OCI-LY7 (cell line): Measurements from ENCODE around the gene SMG1. TPM values are rescaled to one million over a fixed set of nuclear protein-coding genes. Genes with fewer than 3 reads are reported as not detected.
"Not testable (repeated sequence)": the region's sequence is repeated elsewhere in the genome, so short reads cannot be mapped to it uniquely, and the experiment has no call there.

Experiments
- BruUV-seq: library from RNA; stranded (reverse); fragments of 400-500 nt; replicated peaks from 2 replicates; lab custom pipeline; 2021; lab: Mats Ljungman, UMichigan
- CTCF ChIA-PET: fragments of 300-600 bp; sonication (Branson Sonifier 250); formaldehyde crosslinking; loops from one replicate; lab custom pipeline; 2022; ENCODE audit warnings: antibody characterized with exemption; ENCODE audit not compliant: unreplicated experiment; lab: Charles Lee
- POLR2A ChIA-PET: fragments of 300-600 bp; sonication (Branson Sonifier 250); formaldehyde crosslinking; loops from one replicate; lab custom pipeline; 2022; ENCODE audit warnings: antibody characterized with exemption; lab: Charles Lee
- DNase-seq: peaks from one replicate; pipeline ENCODE4 v3.0.0-alpha.2; 2015; ENCODE audit warnings: low spot score
- H2AFZ ChIP-seq: fragments of 200-600 bp; sonication (generic), shearing (Covaris generic); 2 replicates; pipeline ENCODE4 v1.6.1; 2014; ENCODE audit warnings: mild to moderate bottlenecking, antibody characterized with exemption, low read length, moderate library complexity
- H3K27ac ChIP-seq: fragments of 200-600 bp; sonication (generic); 2 replicates; pipeline ENCODE4 v1.5.1; 2014; ENCODE audit warnings: mixed run types, low read depth, mild to moderate bottlenecking, moderate library complexity, low read length, inconsistent platforms; ENCODE audit not compliant: poor library complexity, severe bottlenecking
- H3K36me3 ChIP-seq: fragments of 200-600 bp; sonication (generic); 2 replicates; pipeline ENCODE4 v1.6.1; 2014; ENCODE audit warnings: mild to moderate bottlenecking, antibody characterized with exemption, low read length, moderate library complexity, mixed read lengths; ENCODE audit not compliant: insufficient read depth
- H3K4me1 ChIP-seq: fragments of 200-600 bp; sonication (generic); 2 replicates; pipeline ENCODE4 v1.5.1; 2014; ENCODE audit warnings: mild to moderate bottlenecking, low read length; ENCODE audit not compliant: insufficient read depth, poor library complexity, severe bottlenecking
- H3K4me2 ChIP-seq: fragments of 200-600 bp; sonication (generic); 2 replicates; pipeline ENCODE4 v1.6.1; 2014; ENCODE audit warnings: mild to moderate bottlenecking, low read length
- H3K4me3 ChIP-seq: fragments of 200-600 bp; sonication (generic); 2 replicates; pipeline ENCODE4 v1.5.1; 2014; ENCODE audit warnings: mild to moderate bottlenecking, low read depth, low read length; ENCODE audit not compliant: poor library complexity, severe bottlenecking
- H3K79me2 ChIP-seq: fragments of 200-600 bp; sonication (generic); 2 replicates; pipeline ENCODE4 v1.6.1; 2016; ENCODE audit warnings: low read depth, mild to moderate bottlenecking, low read length, moderate library complexity, mixed read lengths; ENCODE audit not compliant: insufficient read depth
- H3K9me2 ChIP-seq: fragments of 200-600 bp; sonication (generic); 2 replicates; pipeline ENCODE4 v1.6.1; 2016; ENCODE audit warnings: mild to moderate bottlenecking, low read length, mixed read lengths; ENCODE audit not compliant: insufficient read depth
- H3K9me3 ChIP-seq: fragments of 200-600 bp; sonication (generic); 2 replicates; pipeline ENCODE4 v1.6.1; 2014; ENCODE audit warnings: mild to moderate bottlenecking, mixed run types, low read length, mixed read lengths
- H4K20me1 ChIP-seq: fragments of 200-600 bp; sonication (generic); 2 replicates; pipeline ENCODE4 v1.6.1; 2014; ENCODE audit warnings: mild to moderate bottlenecking, antibody characterized with exemption, low read length, moderate library complexity, mixed read lengths; ENCODE audit not compliant: insufficient read depth
- CTCF ChIP-seq: fragments of 200-600 bp; sonication (generic); conservative IDR thresholded peaks from 2 replicates; pipeline ENCODE4 v1.5.1; 2014; ENCODE audit warnings: mild to moderate bottlenecking, antibody characterized with exemption, low read length, moderate library complexity, mixed read lengths
- intact Hi-C: fragments of 100-400 bp; cut with micrococcal nuclease; formaldehyde crosslinking; loops from one replicate; pipeline ENCODE4 v1.10.0; 2022; ENCODE audit not compliant: unreplicated experiment
- total RNA-seq, 2 experiments: library from RNA; depleted of rRNA in 1 of 2; stranded (reverse); fragments of >200 nt in 1 of 2; shearing (Covaris generic) in 1 of 2; gene quantifications; 2 replicates each; pipeline ENCODE4 v1.2.3, GENCODE V29; 2014 to 2022

The SMG1 gene
- total RNA-seq, 2 experiments from 2014 or later, result 106 to 199 TPM

DNA sequence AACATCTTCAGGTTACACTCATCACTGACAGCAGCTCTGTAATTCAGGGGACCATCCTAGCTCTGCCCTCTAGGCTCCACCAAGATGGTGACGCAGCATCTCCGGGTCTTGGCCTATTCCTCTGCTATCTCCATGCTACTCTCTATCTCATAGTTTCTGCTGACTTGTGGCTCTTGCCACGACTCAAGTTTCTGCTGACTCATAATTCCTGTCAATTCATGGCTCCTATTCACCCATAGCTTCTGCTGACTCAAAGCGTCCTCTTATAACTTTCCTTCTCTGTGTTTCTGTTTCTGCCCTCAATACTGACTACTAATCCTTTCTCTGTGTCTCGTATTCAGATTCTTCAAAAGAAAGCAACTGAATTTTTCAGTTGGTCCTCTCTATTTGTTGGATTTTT lies 163.5 kb downstream of the SMG1 start:
- intact Hi-C loops, H3K36me3 ChIP-seq, H3K4me2 ChIP-seq, BruUV-seq, CTCF ChIA-PET, H3K9me3 ChIP-seq, H3K27ac ChIP-seq, H3K4me3 ChIP-seq, H3K79me2 ChIP-seq, H3K4me1 ChIP-seq, H2AFZ ChIP-seq, H4K20me1 ChIP-seq, H3K9me2 ChIP-seq, DNase-seq, POLR2A ChIA-PET: not testable (repeated sequence)

GRCh38 chr16:18759598-18760520 lies 166.3 kb downstream of the SMG1 start:
- BruUV-seq, DNase-seq, H3K79me2 ChIP-seq, H3K9me2 ChIP-seq, H2AFZ ChIP-seq, H3K9me3 ChIP-seq, H3K4me1 ChIP-seq, CTCF ChIA-PET, H3K4me2 ChIP-seq, H4K20me1 ChIP-seq, H3K4me3 ChIP-seq, H3K27ac ChIP-seq, intact Hi-C loops, H3K36me3 ChIP-seq, POLR2A ChIA-PET: not testable (repeated sequence)
- peak; percentile 68 for TF ChIP-seq CTCF

- H3K9me3 ChIP-seq, H3K9me2 ChIP-seq, H3K36me3 ChIP-seq, POLR2A ChIA-PET, H4K20me1 ChIP-seq, H3K4me1 ChIP-seq, H3K79me2 ChIP-seq, CTCF ChIA-PET, DNase-seq, H2AFZ ChIP-seq, intact Hi-C loops, H3K4me2 ChIP-seq, H3K27ac ChIP-seq, H3K4me3 ChIP-seq, BruUV-seq: not testable (repeated sequence)
Measured at GRCh38 chr16:18757960-18758660, 168.1 kb downstream of the SMG1 start.

DNA sequence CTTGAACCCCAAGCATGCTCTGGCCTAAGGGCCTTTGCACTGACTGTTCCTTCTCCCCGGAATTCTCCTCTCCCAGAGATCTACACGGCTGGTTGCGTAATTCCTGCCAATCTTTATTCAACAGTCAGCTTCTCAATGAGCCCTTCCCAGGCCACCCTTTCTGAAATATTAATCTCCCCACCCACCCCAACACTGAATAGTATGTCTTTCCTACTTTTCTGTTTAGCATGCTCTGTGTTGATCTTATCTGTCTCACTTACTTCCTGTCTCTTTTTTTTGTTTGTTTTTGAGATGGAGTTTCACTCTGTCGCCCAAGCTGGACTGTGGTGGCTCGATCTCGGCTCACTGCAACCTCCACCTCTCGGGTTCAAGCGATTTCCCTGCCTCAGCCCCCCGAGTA lies 169.6 kb downstream of the SMG1 start:
- peak; percentile 27 for DNase-seq
- CTCF ChIA-PET, H3K27ac ChIP-seq, POLR2A ChIA-PET, BruUV-seq, H3K79me2 ChIP-seq, H3K9me2 ChIP-seq, intact Hi-C loops, H3K9me3 ChIP-seq, H2AFZ ChIP-seq, H3K4me2 ChIP-seq, H4K20me1 ChIP-seq, H3K4me1 ChIP-seq, H3K4me3 ChIP-seq, H3K36me3 ChIP-seq: not testable (repeated sequence)

Other genes with a start within 250 kb of the SMG1 start
- 2,355 and 2,645 TPM in 2 replicates for gene RPS15A, start 136.1 kb downstream of the SMG1 start, total RNA-seq (2014; rRNA removed; shearing (Covaris generic))
- 1,902 and 2,030 TPM in 2 replicates for gene RPS15A, start 136.1 kb downstream of the SMG1 start, total RNA-seq (2022)
- 322 and 349 TPM in 2 replicates for gene ARL6IP1, start 124.9 kb downstream of the SMG1 start, total RNA-seq (2014; rRNA removed; shearing (Covaris generic))
- gene ARL6IP1, start 124.9 kb downstream of the SMG1 start, total RNA-seq (2022), result 224 and 233 TPM in 2 replicates
- gene TMC7, start 57.5 kb upstream of the SMG1 start, total RNA-seq (2014; rRNA removed; shearing (Covaris generic)), result not detected in 2 replicates
- gene TMC7, start 57.5 kb upstream of the SMG1 start, total RNA-seq (2022), result not detected in 2 replicates
- 19.9 and 22.2 TPM in 2 replicates for gene COQ7, start 141.2 kb upstream of the SMG1 start, total RNA-seq (2014; rRNA removed; shearing (Covaris generic))
- 21.6 and 27.3 TPM in 2 replicates for gene COQ7, start 141.2 kb upstream of the SMG1 start, total RNA-seq (2022)
- gene ITPRIPL2, start 187.6 kb upstream of the SMG1 start, total RNA-seq (2014; rRNA removed; shearing (Covaris generic)), result 0.03 TPM in 1 of 2 replicates, not detected in the other
- not detected in 2 replicates for gene ITPRIPL2, start 187.6 kb upstream of the SMG1 start, total RNA-seq (2022)
- 7.1 and 10.3 TPM in 2 replicates for gene SYT17, start 241.8 kb upstream of the SMG1 start, total RNA-seq (2014; rRNA removed; shearing (Covaris generic))
- 6.0 and 6.2 TPM in 2 replicates for gene SYT17, start 241.8 kb upstream of the SMG1 start, total RNA-seq (2022)